ENCODE results near the gene GTF2IRD1.
"Not testable (repeated sequence)": the region's sequence is repeated elsewhere in the genome, so short reads cannot be mapped to it uniquely, and the experiment has no call there.

GTF2IRD1 gene

GRCh38 chr7:74515276-74515675, 61.6 kb downstream of the GTF2IRD1 start:
- no peak for DNase-seq (ENCODE audit: low read depth)

DNA sequence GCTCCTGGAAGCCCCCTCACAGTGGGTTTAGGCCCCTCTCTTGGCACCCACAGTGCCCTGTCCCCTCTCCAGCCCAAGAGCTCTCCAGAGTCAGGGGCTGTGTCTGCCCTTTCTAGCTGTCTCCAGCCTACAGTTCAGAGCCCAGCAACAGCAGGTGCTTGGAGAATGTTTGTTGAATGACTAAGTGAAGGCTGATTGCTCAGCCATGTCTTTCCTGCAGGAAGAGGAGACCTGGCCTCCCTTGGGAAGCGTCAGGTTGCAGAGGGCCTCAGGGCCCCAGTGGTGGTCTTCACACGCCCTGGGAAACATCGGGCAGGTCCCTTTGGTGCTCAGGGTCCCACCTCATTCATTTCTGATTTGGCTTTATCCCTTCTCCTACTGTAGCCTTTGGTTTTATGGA, 62.5 kb downstream of the GTF2IRD1 start:
- DNase-seq (ENCODE audit: low read depth), result no peak

DNA sequence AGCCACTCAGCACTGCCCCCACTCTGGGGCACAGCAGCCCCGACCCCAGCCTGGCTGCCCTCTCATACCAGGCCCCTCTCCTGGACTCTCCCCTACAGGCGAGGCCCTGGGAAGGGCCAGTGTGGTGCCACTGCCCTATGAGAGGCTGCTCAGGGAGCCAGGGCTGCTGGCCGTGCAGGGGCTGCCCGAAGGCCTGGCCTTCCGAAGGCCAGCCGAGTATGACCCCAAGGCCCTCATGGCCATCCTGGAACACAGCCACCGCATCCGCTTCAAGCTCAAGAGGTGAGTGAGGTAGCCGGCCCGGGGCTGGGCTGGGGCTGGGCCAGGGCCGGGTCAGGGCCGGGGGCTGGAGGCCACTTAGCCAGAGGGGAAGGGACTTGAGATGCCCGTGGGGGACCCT, 64.3 kb downstream of the GTF2IRD1 start:
- no peak for DNase-seq (ENCODE audit: low read depth)

DNA sequence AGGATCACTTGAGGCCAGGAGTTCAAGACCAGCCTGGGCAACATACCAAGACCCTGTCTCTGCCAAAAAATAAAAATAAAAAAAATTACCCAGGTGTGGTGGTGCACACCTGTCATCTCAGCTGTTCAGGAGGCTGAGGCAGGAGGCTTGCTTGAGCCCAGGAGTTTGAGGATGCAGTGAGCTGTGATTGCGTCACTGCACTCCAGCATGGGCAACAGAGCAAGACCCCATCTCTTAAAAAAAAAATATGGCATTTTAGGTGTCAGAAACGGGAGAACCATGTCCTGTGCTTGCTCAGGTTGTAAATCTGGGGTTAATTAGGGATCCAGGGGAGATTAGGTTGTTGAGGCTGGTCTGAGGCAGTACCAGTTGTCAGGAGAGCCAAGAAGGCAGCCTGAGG, 64.9 kb downstream of the GTF2IRD1 start:
- no peak for DNase-seq (ENCODE audit: low read depth)

GRCh38 chr7:74519395-74519794, 65.7 kb downstream of the GTF2IRD1 start:
- DNase-seq (ENCODE audit: low read depth), result no peak

DNA sequence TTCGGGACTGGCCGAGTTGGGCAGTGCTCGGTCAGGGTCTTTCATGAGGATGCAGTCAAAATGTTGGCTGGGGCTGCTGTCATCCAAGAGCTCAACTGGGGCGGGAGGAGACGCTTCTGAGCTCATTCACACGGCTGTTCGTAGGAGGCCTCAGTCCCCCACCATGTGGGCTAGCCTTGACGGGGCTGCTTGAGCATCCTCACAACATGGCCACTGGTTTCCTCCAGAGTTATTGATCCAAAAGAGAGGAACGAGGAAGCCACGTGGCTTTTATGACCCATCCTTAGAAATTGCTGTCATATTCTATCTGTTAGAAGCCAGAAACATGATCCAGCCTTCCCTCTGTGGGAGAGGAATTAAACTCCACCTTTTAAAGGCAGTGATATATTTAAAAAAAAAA, 68.1 kb downstream of the GTF2IRD1 start:
- no peak for DNase-seq (ENCODE audit: low read depth)

DNA sequence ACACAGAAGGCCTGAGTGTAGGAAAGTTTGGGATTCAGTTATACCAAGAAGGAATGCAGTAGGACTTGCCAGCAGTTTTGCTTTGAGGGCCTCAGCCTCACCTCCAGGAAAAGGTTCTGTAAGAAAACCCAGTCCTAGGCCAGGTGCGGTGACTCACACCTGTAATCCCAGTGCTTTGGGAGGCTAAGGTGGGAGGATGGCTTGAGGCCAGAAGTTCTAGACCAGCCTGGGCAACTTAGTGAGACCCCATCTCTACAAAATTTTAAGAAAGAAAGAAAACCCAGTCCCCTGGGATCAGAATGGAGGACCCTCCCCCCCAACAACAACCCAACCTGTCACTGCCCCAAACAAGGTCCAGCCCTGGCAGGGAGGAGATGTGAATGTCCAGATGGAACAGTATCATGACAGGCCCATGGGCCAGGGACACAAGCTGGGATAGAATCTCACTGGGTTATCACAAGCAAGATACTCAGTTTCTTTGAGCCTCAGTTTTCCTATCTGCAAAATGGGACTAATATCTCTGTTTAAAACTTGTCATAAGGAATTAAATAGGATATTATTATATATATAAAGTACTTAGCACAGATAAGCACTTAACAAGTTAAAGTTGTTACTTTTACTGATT, 68.7 kb downstream of the GTF2IRD1 start:
- no peak for DNase-seq (ENCODE audit: low read depth)

DNA sequence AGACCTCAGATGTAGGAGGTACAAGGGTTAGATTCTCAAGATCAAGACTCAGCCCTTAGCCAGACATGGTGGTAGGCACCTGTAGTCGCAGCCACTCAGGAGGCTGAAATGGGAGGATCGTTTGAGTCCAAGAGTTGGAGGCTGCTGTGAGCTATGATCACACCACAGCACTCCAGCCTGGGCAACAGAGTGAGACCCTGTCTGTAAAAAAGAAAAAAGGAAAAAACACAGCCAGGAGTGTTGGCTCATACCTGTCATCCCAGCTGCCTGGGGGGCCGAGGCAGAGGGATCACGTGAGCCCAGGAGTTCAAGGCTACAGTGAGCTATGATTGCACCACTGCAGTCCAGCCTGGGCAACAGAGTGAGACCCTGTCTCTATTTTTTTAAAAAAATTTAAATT, 69.3 kb downstream of the GTF2IRD1 start:
- no peak for DNase-seq (ENCODE audit: low read depth)

- DNase-seq (ENCODE audit: low read depth), result no peak
These were observed 71.4 kb downstream of the GTF2IRD1 start for GRCh38 chr7:74525140-74525539.

- no peak for DNase-seq (ENCODE audit: low read depth)
These were observed 72.2 kb downstream of the GTF2IRD1 start for GRCh38 chr7:74525881-74526280.

GRCh38 chr7:74526780-74527179, 73.1 kb downstream of the GTF2IRD1 start:
- no peak for DNase-seq (ENCODE audit: low read depth)

DNA sequence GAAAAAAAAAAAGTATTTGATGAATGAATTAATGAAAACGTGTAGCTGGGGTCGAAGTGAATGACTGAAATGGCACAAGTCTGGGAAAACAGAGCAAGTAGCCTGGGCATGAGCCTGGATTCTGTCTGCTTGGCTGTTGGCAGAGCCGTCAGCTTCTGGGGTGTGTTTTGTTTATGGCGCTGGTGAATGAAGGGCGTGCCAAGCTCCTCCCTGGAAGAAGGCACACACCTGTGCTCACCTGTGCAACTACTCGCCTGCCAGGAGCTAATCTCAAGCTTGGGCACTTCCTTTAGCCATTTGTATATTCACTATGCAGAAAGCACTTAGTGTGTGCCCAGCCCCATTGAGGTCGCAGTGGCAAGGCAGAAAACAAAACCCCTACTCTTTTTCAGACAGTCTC, 74.1 kb downstream of the GTF2IRD1 start:
- DNase-seq (ENCODE audit: low read depth), result no peak

GRCh38 chr7:74528773-74529172, 75.1 kb downstream of the GTF2IRD1 start:
- DNase-seq (ENCODE audit: low read depth), result not testable (repeated sequence)

DNA sequence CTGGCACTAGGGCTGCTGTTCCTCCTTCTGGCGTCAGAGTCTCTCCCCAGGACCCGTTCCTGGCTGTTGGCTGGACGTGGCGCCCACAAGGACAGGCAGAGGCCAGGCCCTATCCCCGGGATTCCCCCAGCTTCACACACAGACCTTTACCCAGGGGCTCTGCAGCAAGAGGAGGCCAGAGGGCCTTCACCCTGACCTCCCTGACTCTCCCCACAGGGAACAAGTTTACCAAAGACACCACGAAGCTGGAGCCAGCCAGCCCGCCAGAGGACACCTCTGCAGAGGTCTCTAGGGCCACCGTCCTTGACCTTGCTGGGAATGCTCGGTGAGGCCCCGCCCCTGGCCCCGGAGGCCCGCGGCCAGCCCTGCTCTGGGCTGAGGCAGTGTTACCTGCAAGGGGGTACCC, 82.2 kb downstream of the GTF2IRD1 start:
- no peak for DNase-seq (ENCODE audit: low read depth)

GRCh38 chr7:74541937-74542336, 88.2 kb downstream of the GTF2IRD1 start:
- DNase-seq (ENCODE audit: low read depth), result not testable (repeated sequence)

DNA sequence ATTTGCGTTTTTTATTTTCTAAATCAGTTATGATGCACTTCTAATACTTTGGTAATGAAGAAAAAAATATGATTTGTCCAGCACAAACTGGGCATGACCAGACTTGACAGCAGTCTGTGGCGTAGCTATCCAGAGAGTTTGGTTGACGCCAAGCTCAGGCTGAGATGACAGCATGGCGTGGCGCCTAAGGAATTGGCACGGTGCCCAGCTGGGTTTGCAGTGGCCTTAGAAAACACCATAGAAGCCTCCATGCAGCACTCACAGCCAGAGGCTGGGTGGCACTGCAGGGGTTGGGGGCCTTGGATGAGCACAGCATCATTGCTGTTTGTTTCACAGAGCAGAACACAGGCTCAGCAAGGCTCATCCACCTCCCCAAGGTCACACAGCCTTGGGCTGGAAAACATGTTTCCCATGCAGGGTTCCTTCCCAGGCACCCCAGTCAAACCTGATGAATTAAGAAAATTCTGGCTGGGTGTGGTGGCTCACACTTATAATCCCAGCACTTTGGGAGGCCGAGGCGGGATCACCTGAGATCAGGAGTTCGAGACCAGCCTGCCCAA, 88.9 kb downstream of the GTF2IRD1 start:
- no peak for DNase-seq (ENCODE audit: low read depth)

DNA sequence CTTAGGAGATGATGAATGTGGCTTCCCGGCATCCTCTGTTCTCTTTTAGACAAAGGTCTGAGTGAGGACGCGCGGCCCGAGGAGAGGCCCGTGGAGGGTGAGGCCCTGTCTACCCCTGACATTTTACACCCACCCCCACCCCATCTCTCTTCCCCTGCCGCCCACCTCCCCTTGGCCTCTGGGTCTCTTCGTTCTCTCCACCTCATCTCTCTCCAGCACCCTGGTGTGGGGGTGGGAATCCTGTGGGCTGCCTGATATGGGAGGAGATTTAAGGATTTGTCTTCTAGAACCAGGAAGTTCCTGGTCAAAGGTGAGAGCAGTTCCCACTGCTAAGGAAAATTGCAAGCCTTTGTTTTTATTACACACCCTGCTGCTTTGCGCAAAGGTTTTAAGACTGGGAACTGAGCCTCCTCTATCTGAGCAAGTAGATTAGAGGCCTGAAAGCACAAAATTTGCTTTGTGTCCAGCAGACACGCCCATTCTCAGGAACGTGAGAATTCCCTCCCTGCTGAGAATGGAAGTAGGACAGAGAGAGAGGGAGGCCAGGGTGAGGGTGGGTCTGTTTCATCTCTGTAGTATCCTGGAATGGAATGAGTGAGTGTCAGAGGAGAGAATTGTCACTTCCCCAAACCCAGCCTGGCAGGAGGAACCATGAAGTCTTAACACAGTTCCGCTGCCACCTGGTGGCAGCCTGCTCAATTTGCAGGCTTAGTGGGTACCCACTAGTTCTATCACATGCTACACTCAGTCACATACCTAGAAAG, 91.2 kb downstream of the GTF2IRD1 start:
- no peak for DNase-seq (ENCODE audit: low read depth)

- DNase-seq (ENCODE audit: low read depth), result no peak
These were observed 92.2 kb downstream of the GTF2IRD1 start for GRCh38 chr7:74545921-74546320.

DNA sequence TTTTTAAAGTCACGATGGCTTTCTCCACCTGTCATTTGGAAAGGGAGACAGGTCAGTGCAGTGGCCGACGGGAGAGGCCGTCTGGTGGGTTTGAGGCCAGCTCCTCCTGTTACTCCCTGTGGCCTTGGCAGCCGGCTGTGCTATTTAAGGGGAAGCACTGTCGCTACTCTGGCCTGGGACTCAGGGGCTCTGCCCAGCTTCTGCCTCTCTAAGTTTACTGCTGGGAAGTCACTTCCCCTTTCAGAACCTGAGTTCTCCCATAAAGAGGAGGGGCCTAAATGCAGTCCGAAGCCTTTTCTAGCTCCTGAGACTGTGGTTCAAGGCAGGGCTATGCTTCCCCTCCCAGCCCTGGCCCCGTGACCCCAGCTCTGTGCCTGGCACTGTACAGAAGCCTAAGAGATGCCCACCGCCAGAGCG, 99.9 kb downstream of the GTF2IRD1 start:
- not testable (repeated sequence) for DNase-seq (ENCODE audit: low read depth)

DNA sequence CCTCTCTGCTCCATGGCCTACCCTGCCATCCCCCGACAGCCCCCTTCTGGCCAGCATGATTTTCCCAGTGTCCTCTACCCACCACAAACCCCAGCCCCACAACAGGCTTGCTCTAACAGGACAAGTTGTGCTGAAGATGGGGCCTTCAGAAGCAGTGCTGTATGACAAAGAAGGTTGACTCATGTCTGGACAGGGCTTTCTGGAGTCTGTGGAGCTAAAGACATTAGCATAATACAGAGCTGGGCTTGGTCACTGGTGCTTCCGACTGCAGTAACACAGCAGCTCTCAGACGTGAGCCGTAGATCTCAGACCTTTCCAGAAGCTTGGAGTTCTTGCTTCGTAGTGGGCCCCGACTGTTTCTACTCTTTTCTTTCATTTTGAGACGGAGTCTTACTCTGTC, 100.5 kb downstream of the GTF2IRD1 start:
- no peak for DNase-seq (ENCODE audit: low read depth)

DNA sequence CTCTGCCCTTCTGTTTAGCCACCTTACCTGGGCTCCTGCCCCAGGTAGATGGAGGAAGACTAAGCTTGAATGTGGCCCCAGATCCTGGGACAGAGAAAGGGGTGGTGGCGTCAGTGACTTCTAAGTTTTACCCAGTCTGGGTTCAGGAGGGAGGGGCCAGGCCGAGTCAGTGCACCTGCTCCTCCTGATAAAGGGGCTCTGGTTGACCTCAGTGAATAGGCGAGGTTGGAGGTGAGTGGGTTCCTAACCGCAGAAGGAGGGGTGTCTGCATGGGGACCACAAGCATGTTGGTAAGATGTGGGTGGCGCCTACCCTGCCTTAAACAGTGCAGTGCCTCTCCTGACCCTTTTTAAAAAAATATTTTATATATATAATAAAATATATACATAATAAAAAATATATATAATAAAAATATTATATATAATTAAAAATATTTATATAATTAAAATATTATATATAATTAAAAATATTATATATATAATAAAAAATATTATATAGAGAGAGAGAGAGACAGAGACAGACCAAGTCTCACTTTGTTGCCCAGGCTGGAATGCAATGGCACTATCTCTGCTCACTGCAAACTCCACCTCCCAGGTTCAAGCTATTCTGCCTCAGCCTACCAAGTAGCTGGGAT, 106.5 kb downstream of the GTF2IRD1 start:
- DNase-seq (ENCODE audit: low read depth), result no peak

DNA sequence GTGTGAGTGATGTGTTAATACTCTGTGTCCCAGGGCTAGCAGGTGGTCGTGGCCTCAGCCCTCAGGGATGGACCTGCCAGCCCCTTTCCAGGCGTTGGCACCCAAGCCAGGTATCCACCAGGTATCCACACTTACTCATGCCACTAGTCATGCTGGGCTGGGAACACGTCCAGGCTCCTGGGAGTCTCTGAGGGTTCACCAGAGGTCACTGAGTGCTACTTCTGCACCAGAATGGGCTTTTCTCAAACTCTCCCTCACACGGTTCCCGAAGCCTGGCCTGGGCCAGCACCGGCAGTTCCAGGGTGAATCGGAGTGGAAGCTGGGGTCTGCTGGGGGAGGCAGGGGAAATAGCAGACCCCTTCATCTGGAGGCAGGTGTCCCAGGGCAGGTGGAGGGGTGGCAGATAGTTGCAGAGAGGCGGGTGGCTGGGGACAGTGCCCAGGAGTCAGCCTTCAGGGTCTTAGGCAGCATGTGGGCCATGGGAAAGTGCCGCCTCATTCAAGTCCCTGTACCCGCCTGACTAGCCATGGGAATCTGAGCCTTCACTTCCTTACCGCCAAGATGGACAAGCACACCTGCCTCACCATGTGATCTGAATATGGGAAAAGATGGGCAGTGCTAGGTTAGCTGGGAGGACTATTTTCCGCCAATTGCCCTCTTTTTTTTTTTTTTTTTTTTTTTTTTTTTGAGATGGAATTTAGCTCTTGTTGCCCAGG, 108.3 kb downstream of the GTF2IRD1 start:
- DNase-seq (ENCODE audit: low read depth), result no peak

All from stimulated activated CD8-positive, alpha-beta memory T cell treated with anti-CD3 and anti-CD28 coated beads, Interleukin-15, amount 100 ng/mL, for 24 hours (primary cell).